H1 (cell line): ENCODE data around the gene FOXA2. TPM values are rescaled to one million over a fixed set of nuclear protein-coding genes. Genes with fewer than 3 reads are reported as not detected.
A peak's percentile ranks its signal among the peaks of the same experiment; 100 is the strongest.

Experiments
- CTCF ChIA-PET: fragments of 300-600 bp; sonication (Branson Sonifier 250); formaldehyde crosslinking; loops from one replicate; lab custom pipeline; 2021; ENCODE audit not compliant: partially characterized antibody; lab: Charles Lee
- POLR2A ChIA-PET: fragments of 300-600 bp; sonication (Branson Sonifier 250); formaldehyde crosslinking; loops from one replicate; lab custom pipeline; 2021; ENCODE audit warnings: inconsistent platforms; ENCODE audit not compliant: partially characterized antibody; lab: Charles Lee
- DNase-seq, 2 experiments: peaks; one replicate each; pipeline versions ENCODE4 v3.0.0 to v3.0.0-alpha.2; 2010 to 2022; ENCODE audit warnings: low spot score in 2 of 2, low read depth in 1 of 2, mixed read lengths in 1 of 2
- FAIRE-seq: peaks from 2 replicates; lab custom pipeline; 2011; peaks lifted over from hg19 to GRCh38; lab: Jason Lieb, UNC
- H2AFZ ChIP-seq: 2 replicates; pipeline ENCODE4 v1.8.1; 2012; ENCODE audit warnings: low read length, inconsistent platforms
- H2AK5ac ChIP-seq: 2 replicates; pipeline ENCODE4 v1.6.1; 2013; ENCODE audit warnings: low read depth, low read length
- H2BK120ac ChIP-seq: replicated peaks from 2 replicates; pipeline ENCODE3; 2013; ENCODE audit warnings: low read depth, low read length, inconsistent platforms
- H2BK12ac ChIP-seq: 2 replicates; pipeline ENCODE4 v1.6.1; 2013; ENCODE audit warnings: low read depth, low read length
- H2BK15ac ChIP-seq: 2 replicates; pipeline ENCODE4 v1.6.1; 2013; ENCODE audit warnings: low read length
- H2BK20ac ChIP-seq: 2 replicates; pipeline ENCODE4 v1.6.1; 2013; ENCODE audit warnings: low read length
- H2BK5ac ChIP-seq: 2 replicates; pipeline ENCODE4 v1.6.1; 2013; ENCODE audit warnings: low read depth, low read length
- H3K14ac ChIP-seq: 2 replicates; pipeline ENCODE4 v1.6.1; 2013; ENCODE audit warnings: inconsistent platforms; ENCODE audit not compliant: insufficient read length
- H3K18ac ChIP-seq: 2 replicates; pipeline ENCODE4 v1.6.1; 2013; ENCODE audit warnings: low read length; ENCODE audit errors: extremely low read depth
- H3K23ac ChIP-seq: 2 replicates; pipeline ENCODE4 v1.6.1; 2013; ENCODE audit warnings: inconsistent platforms; ENCODE audit not compliant: insufficient read length
- H3K23me2 ChIP-seq: 2 replicates; pipeline ENCODE4 v1.6.1; 2013; ENCODE audit warnings: low read depth, low read length
- H3K27ac ChIP-seq: 2 replicates; pipeline ENCODE4 v1.6.1; 2011; ENCODE audit warnings: low read depth, low read length, inconsistent platforms
- H3K27me3 ChIP-seq, 4 experiments: replicated peaks in 1 of 4; 1 replicate in 1 of 4; 2 replicates in 3 of 4; pipeline versions ENCODE4 v1.6.1 to v1.8.1; 2011 to 2013; ENCODE audit warnings: low read length in 3 of 4, mild to moderate bottlenecking in 3 of 4, inconsistent platforms in 2 of 4, mixed read lengths in 2 of 4, moderate library complexity in 1 of 4; ENCODE audit not compliant: control insufficient read depth in 3 of 4, insufficient read depth in 3 of 4; ENCODE audit errors: extremely low read depth in 1 of 4
- H3K36me3 ChIP-seq, 4 experiments: 2 replicates each; pipeline versions ENCODE4 v1.6.1 to v1.8.1; 2011 to 2013; ENCODE audit warnings: mild to moderate bottlenecking in 4 of 4, low read length in 3 of 4, moderate library complexity in 2 of 4, control low read depth in 1 of 4, inconsistent platforms in 1 of 4; ENCODE audit not compliant: insufficient read depth in 4 of 4, control insufficient read depth in 2 of 4
- H3K4ac ChIP-seq: replicated peaks from 2 replicates; pipeline ENCODE3; 2013; ENCODE audit warnings: low read length, low read depth, mixed read lengths, inconsistent platforms; ENCODE audit not compliant: insufficient read length
- H3K4me1 ChIP-seq, 4 experiments: replicated peaks in 1 of 4; 1 replicate in 1 of 4; 2 replicates in 3 of 4; pipeline versions ENCODE4 v1.6.1 to v1.8.1; 2011 to 2013; ENCODE audit warnings: low read length in 3 of 4, inconsistent platforms in 2 of 4, mixed read lengths in 1 of 4; ENCODE audit not compliant: insufficient read depth in 4 of 4, control insufficient read depth in 3 of 4
- H3K4me2 ChIP-seq, 2 experiments: 2 replicates each; pipeline versions ENCODE4 v1.6.1 to v1.8.1; 2011 to 2013; ENCODE audit warnings: low read depth in 2 of 2, low read length in 2 of 2, control low read depth in 1 of 2, inconsistent platforms in 1 of 2, mild to moderate bottlenecking in 1 of 2; ENCODE audit not compliant: insufficient read depth in 1 of 2
- H3K4me3 ChIP-seq, 4 experiments: fragments of 200-600, 300-600 bp in 1 of 4; sonication (generic), shearing (Covaris generic), sonication (Bioruptor Twin) in 1 of 4; 2 replicates each; pipeline versions ENCODE4 v1.5.1 to v1.8.1; 2011 to 2016; ENCODE audit warnings: low read length in 4 of 4, low read depth in 3 of 4, control low read depth in 2 of 4, inconsistent platforms in 2 of 4, mild to moderate bottlenecking in 2 of 4, mixed read lengths in 1 of 4, moderate library complexity in 1 of 4; ENCODE audit not compliant: insufficient read depth in 2 of 4; ENCODE audit errors: extremely low read depth in 1 of 4
- H3K56ac ChIP-seq: replicated peaks from 2 replicates; pipeline ENCODE3; 2013; ENCODE audit warnings: low read depth, mild to moderate bottlenecking, mixed read lengths, low read length, inconsistent platforms; ENCODE audit not compliant: insufficient read length
- H3K79me1 ChIP-seq: 2 replicates; pipeline ENCODE4 v1.6.1; 2013; ENCODE audit warnings: low read depth, low read length, control low read depth
- H3K79me2 ChIP-seq, 2 experiments: 2 replicates each; pipeline versions ENCODE4 v1.6.1 to v1.8.1; 2012 to 2013; ENCODE audit warnings: low read length in 2 of 2, mild to moderate bottlenecking in 2 of 2, inconsistent platforms in 1 of 2; ENCODE audit not compliant: insufficient read depth in 2 of 2, control insufficient read depth in 1 of 2
- H3K9ac ChIP-seq, 4 experiments: replicated peaks in 1 of 4; 1 replicate in 1 of 4; 2 replicates in 3 of 4; pipeline versions ENCODE4 v1.6.1 to v1.8.1; 2011 to 2013; ENCODE audit warnings: low read depth in 3 of 4, low read length in 3 of 4, control low read depth in 2 of 4, mild to moderate bottlenecking in 2 of 4, moderate library complexity in 2 of 4, inconsistent platforms in 1 of 4; ENCODE audit errors: extremely low read depth in 1 of 4
- H3K9me3 ChIP-seq, 2 experiments: 2 replicates each; pipeline versions ENCODE4 v1.6.1 to v1.8.1; 2012 to 2013; ENCODE audit warnings: mild to moderate bottlenecking in 2 of 2, moderate library complexity in 2 of 2, control low read depth in 1 of 2, inconsistent platforms in 1 of 2, low read depth in 1 of 2, low read length in 1 of 2, mixed read lengths in 1 of 2; ENCODE audit not compliant: insufficient read depth in 2 of 2
- H4K20me1 ChIP-seq, 2 experiments: replicated peaks in 1 of 2; 2 replicates each; pipeline versions ENCODE3 to v1.8.1; 2011 to 2013; ENCODE audit warnings: inconsistent platforms in 2 of 2, low read length in 2 of 2, mild to moderate bottlenecking in 1 of 2; ENCODE audit not compliant: insufficient read depth in 2 of 2, control insufficient read depth in 1 of 2
- H4K5ac ChIP-seq: 2 replicates; pipeline ENCODE4 v1.6.1; 2013; ENCODE audit warnings: low read length, low read depth, mixed read lengths, inconsistent platforms; ENCODE audit not compliant: insufficient read length
- H4K8ac ChIP-seq: 2 replicates; pipeline ENCODE4 v1.8.0; 2013; ENCODE audit warnings: mild to moderate bottlenecking, moderate library complexity, low read length, inconsistent platforms; ENCODE audit not compliant: insufficient read depth; ENCODE audit errors: extremely low read depth
- H4K91ac ChIP-seq: replicated peaks from 2 replicates; pipeline ENCODE3; 2013; ENCODE audit warnings: low read length, mixed read lengths, inconsistent platforms; ENCODE audit not compliant: insufficient read length
- ASH2L ChIP-seq: fragments of 200-600, 300-600 bp; sonication (generic); IDR thresholded peaks from one replicate; pipeline ENCODE4 v1.7.1; 2017; ENCODE audit warnings: low read length
- BCL11A ChIP-seq, 2 experiments: IDR thresholded peaks; one replicate each; pipeline ENCODE4 v1.6.1; 2011; ENCODE audit warnings: low read depth in 2 of 2, low read length in 2 of 2, mild to moderate bottlenecking in 2 of 2
- CTBP2 ChIP-seq: IDR thresholded peaks from 2 replicates; pipeline ENCODE4 v1.7.0; 2011; ENCODE audit warnings: borderline replicate concordance, mild to moderate bottlenecking, moderate library complexity, mixed read lengths, low read length; ENCODE audit not compliant: insufficient read depth, insufficient read length
- E2F6 ChIP-seq: IDR thresholded peaks from 2 replicates; pipeline ENCODE4 v1.6.1; 2012; ENCODE audit warnings: inconsistent platforms
- EP300 ChIP-seq, 2 experiments: IDR thresholded peaks; 1 replicate in 1 of 2; 2 replicates in 1 of 2; pipeline ENCODE4 v1.6.1; 2011 to 2012; ENCODE audit warnings: low read depth in 2 of 2, low read length in 2 of 2, mild to moderate bottlenecking in 2 of 2, borderline replicate concordance in 1 of 2, inconsistent platforms in 1 of 2, moderate library complexity in 1 of 2
- JUN ChIP-seq: IDR thresholded peaks from 2 replicates; pipeline ENCODE4 v1.6.1; 2011; ENCODE audit warnings: low read depth, mild to moderate bottlenecking, improper control_type of control experiment, low read length
- NANOG ChIP-seq: IDR thresholded peaks from 2 replicates; pipeline ENCODE4 v1.6.1; 2011; ENCODE audit warnings: low read length, low read depth, mild to moderate bottlenecking, inconsistent platforms; ENCODE audit not compliant: insufficient read depth, poor library complexity, severe bottlenecking
- POLR2AphosphoS5 ChIP-seq: IDR thresholded peaks from 2 replicates; pipeline ENCODE4 v1.6.1; 2011; ENCODE audit warnings: low read depth, low read length
- RFX5 ChIP-seq: IDR thresholded peaks from 2 replicates; pipeline ENCODE4 v1.6.1; 2011; ENCODE audit warnings: low read depth, low read length, improper control_type of control experiment, borderline replicate concordance
- TCF12 ChIP-seq: IDR thresholded peaks from 2 replicates; pipeline ENCODE4 v1.6.1; 2011; ENCODE audit warnings: low read depth, mild to moderate bottlenecking, low read length
- TEAD4 ChIP-seq: IDR thresholded peaks from 2 replicates; pipeline ENCODE4 v1.6.1; 2012; ENCODE audit warnings: low read depth, low read length, inconsistent platforms, mixed read lengths
- YY1 ChIP-seq: IDR thresholded peaks from 2 replicates; pipeline ENCODE4 v1.6.1; 2011; ENCODE audit warnings: low read depth, mild to moderate bottlenecking, low read length
- WGBS, 2 experiments: shearing (Covaris generic) in 1 of 2; methylation state at CpG; one replicate each; pipeline versions ENCODE4 v1.1.6 to v1.1.7; 2013 to 2015; ENCODE audit warnings: low lambda C conversion rate in 2 of 2, mixed read lengths in 2 of 2, inconsistent platforms in 1 of 2, low coverage in 1 of 2, missing lambda C conversion rate in 1 of 2; ENCODE audit not compliant: insufficient replicate concordance in 2 of 2, insufficient coverage in 1 of 2, insufficient read length in 1 of 2; ENCODE audit errors: extremely low coverage in 1 of 2, missing lambda C conversion rate in 1 of 2; 5-methylcytosine and 5-hydroxymethylcytosine counted together
- polyA plus RNA-seq, 7 experiments: library from polyadenylated mRNA; depleted of rRNA in 3 of 7; stranded (reverse) in 5 of 7; unstranded in 2 of 7; fragments of >200 nt in 5 of 7; fragments of 200-250 nt in 2 of 7; gene quantifications; 1 replicate in 5 of 7; 2 replicates in 1 of 7; 4 replicates in 1 of 7; pipeline versions ENCODE4 v1.2.1 to v1.2.3, GENCODE V29; 2011 to 2013; ENCODE audit warnings: missing spikeins in 2 of 7, mixed read lengths in 2 of 7
- total RNA-seq: library from RNA; stranded (reverse); fragmentation: NEBNext Ultra II Directional; extraction: Animal tissue kit (Norgen Biotek cat#: 25700); gene quantifications from 2 replicates; pipeline ENCODE4 v1.2.1, GENCODE V29; 2021

FOXA2 gene
- total and polyA plus RNA-seq, 2 of the 8 experiments (the other 6 are each of a cell fraction or from before 2014, with no cell fraction given): not detected

DNA sequence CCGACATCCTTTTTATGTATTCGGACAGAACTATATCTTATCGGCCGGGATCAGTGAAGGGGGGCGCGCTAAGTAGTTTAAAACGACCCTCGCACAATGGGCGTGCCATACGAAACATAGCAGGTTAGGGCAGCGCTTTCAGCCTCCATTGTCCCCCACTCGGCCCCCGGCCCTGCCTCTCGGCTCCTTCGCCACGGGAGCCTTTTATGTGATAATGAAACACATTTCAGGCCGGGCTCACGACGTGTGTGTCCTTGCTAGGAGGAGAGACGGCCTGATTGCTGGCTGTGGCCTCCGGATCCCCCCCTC is 5.3 kb downstream of the FOXA2 start:
- H3K4ac ChIP-seq: no peak overlapping the region
- ChIA-PET CTCF (interaction anchor here (1.2 kb wide), 1 partner anchor 12 kb away, joined by 4 read pairs; no protein-coding TSS in a partner anchor), POLR2A (interaction anchor here (1.0 to 1.1 kb wide), 3 partner anchors 9 to 870 kb away, joined by 3 to 5 read pairs (median 4); no protein-coding TSS in a partner anchor)
- H3K27me3 ChIP-seq: peaks cover 93 to 99% (median 98%) of the 10 kb centered on the region in 4 experiments
- H3K79me1 ChIP-seq: no peaks in the 10 kb centered on the region
- H2BK15ac ChIP-seq: no peak overlapping the region
- H2BK120ac ChIP-seq: no peak overlapping the region
- no peak overlapping the region for H2BK20ac ChIP-seq
- no peak overlapping the region for H3K14ac ChIP-seq
- peaks cover 23 to 32% of the 10 kb centered on the region in 2 experiments for H4K20me1 ChIP-seq
- peak overlapping the region; percentile 43 to 47; a peak in 3 of 4 replicates for H3K4me2 ChIP-seq
- no peak overlapping the region for H4K8ac ChIP-seq
- H4K91ac ChIP-seq: no peak overlapping the region
- H3K23me2 ChIP-seq: no peaks in the 10 kb centered on the region
- H3K79me2 ChIP-seq: no peaks in the 10 kb centered on the region
- no peak overlapping the region for H3K56ac ChIP-seq
- no peak overlapping the region for H2BK12ac ChIP-seq
- no peak overlapping the region for H2AK5ac ChIP-seq
- H4K5ac ChIP-seq: no peak overlapping the region
- H3K36me3 ChIP-seq: peaks cover 0 to 17% (median 0%) of the 10 kb centered on the region in 4 experiments; a peak in 1 of 8 replicates
- no peak overlapping the region for H3K27ac ChIP-seq
- no peak overlapping the region for H3K23ac ChIP-seq
- FAIRE-seq (no peak), DNase-seq (peak in 1 of 2 experiments; percentile 84)
- peaks cover 14 to 39% (median 25%) of the 10 kb centered on the region in 4 experiments for H3K4me1 ChIP-seq
- H2AFZ ChIP-seq: no peak overlapping the region
- TF ChIP-seq CTBP2 (peak; percentile 96), JUN (no peak), YY1 (peak; percentile 71; the same call in 1 of the 2 replicates), E2F6 (no peak), ASH2L (no peak), TCF12 (peak; percentile 78; the same call in 1 of the 2 replicates), BCL11A (IDR thresholded peaks at IDR 0.05; ENCODE audit: low read depth in 2 of 2, low read length in 2 of 2) (peak in 1 of 2 experiments; percentile 35), EP300 (IDR thresholded peaks at IDR 0.05; ENCODE audit: borderline replicate concordance in 1 of 2, low read depth in 2 of 2, low read length in 2 of 2) (peak in 1 of 2 experiments; percentile 26; a peak in 1 of 3 replicates), TEAD4 (0 out of 2 replicates have a peak, but pooled peaks have one; percentile 38), POLR2AphosphoS5 (peak; percentile 45; the same call in 1 of the 2 replicates), NANOG (peak; percentile 95), RFX5 (no peak)
- H3K18ac ChIP-seq: no peak overlapping the region
- H2BK5ac ChIP-seq: no peak overlapping the region
- no peak overlapping the region for H3K9ac ChIP-seq
- WGBS, 2 experiments: 3% methylated on average over 21 of the region's 21 CpGs; no CpG with 5 or more reads in 1 of the 2 experiments
- H3K4me3 ChIP-seq: peak overlapping the region in 1 of 4 experiments; percentile 41; a peak in 2 of 8 replicates
- H3K9me3 ChIP-seq: no peaks in the 10 kb centered on the region
